ENCODE data around the gene MRPL51. TPM values are rescaled to one million over a fixed set of nuclear protein-coding genes. Genes with fewer than 3 reads are reported as not detected.
A peak's percentile ranks its signal among the peaks of the same experiment; 100 is the strongest.

The MRPL51 gene
- total and polyA plus RNA-seq, 9 of the 15 experiments (the other 6 are each of a cell fraction or from before 2014, with no cell fraction given): 127 to 727 (median 208) TPM

DNA sequence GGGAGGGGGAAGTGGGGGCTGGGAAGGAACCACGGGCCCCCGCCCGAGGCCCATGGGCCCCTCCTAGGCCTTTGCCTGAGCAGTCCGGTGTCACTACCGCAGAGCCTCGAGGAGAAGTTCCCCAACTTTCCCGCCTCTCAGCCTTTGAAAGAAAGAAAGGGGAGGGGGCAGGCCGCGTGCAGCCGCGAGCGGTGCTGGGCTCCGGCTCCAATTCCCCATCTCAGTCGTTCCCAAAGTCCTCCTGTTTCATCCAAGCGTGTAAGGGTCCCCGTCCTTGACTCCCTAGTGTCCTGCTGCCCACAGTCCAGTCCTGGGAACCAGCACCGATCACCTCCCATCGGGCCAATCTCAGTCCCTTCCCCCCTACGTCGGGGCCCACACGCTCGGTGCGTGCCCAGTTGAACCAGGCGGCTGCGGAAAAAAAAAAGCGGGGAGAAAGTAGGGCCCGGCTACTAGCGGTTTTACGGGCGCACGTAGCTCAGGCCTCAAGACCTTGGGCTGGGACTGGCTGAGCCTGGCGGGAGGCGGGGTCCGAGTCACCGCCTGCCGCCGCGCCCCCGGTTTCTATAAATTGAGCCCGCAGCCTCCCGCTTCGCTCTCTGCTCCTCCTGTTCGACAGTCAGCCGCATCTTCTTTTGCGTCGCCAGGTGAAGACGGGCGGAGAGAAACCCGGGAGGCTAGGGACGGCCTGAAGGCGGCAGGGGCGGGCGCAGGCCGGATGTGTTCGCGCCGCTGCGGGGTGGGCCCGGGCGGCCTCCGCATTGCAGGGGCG, 41.0 kb upstream of the MRPL51 start, which contains the start of gene GAPDH (continued):
- 0 out of 4 replicates have a peak, but pooled peaks of 1 of the 2 experiments have one; percentile 19 for TF ChIP-seq SRF (CRISPR knock-in tag; IDR thresholded peaks at IDR 0.05)
- TF ChIP-seq GABPB2 (CRISPR knock-in tag; conservative IDR thresholded peaks at IDR 0.05): no peak
- TF ChIP-seq SP1 (CRISPR knock-in tag; IDR thresholded peaks at IDR 0.05): peak; percentile 47; the same call in 1 of the 2 replicates

- peaks cover 63% of the 10 kb centered on the region for H3K79me2 ChIP-seq (ENCODE audit: control insufficient read depth, insufficient read depth, low read length)
- in situ Hi-C loops (cut with MboI) (no loop called here), intact Hi-C loops (cut with micrococcal nuclease) (loop anchor here (10.0 kb wide), 1 partner anchor 209 kb away; no protein-coding TSS in a partner anchor)
- DNase-seq (ENCODE audit: extremely low read depth in 1 of 4, low spot score in 3 of 4): peak in 1 of 4 experiments; percentile 54
- 0% methylated on average over 5 of the region's 9 CpGs for WGBS (ENCODE audit: insufficient coverage, low coverage, missing lambda C conversion rate)
- H3K9ac ChIP-seq (ENCODE audit: insufficient read depth in 1 of 2, low read depth in 2 of 2, low read length in 2 of 2): peak overlapping the region; percentile 84 to 100
- no TSS peak for BruUV-seq (replicated peaks)
- peak overlapping the region; percentile 90 for H3K4me2 ChIP-seq (ENCODE audit: insufficient read depth, low read length)
- POLR2A ChIA-PET: interaction anchor here (0.6 to 2.6 kb wide), 16 partner anchors 9 to 404 kb away, joined by 3 to 20 read pairs (median 4); partner anchors contain the start of genes CDCA3, LTBR, MRPL51 and USP5
- CTCF ChIA-PET (ENCODE audit: low intra/inter-chr PET ratio): no interaction called here
- no peaks in the 10 kb centered on the region for H3K9me1 ChIP-seq (ENCODE audit: control insufficient read depth, insufficient read depth, low read length)
- peaks cover 75% of the 10 kb centered on the region for H3K36me3 ChIP-seq (ENCODE audit: control insufficient read depth, insufficient read depth, low read length)
- H4K20me1 ChIP-seq (replicated peaks; ENCODE audit: control insufficient read depth, insufficient read depth, low read length): peaks cover 33% of the 10 kb centered on the region
- H3K4me3 ChIP-seq: peak overlapping the region; percentile 84
- FAIRE-seq: no peak
- H3K27me3 ChIP-seq (ENCODE audit: control insufficient read depth in 2 of 2, insufficient read depth in 2 of 2, low read length in 2 of 2): no peaks in the 10 kb centered on the region
- peak overlapping the region; percentile 83 for H2AFZ ChIP-seq (ENCODE audit: low read depth, low read length)
- H3K9me3 ChIP-seq (replicated peaks; ENCODE audit: control insufficient read depth, insufficient read depth, low read depth, low read length): no peaks in the 10 kb centered on the region
- H3K4me1 ChIP-seq (replicated peaks in 1 of 2; ENCODE audit: control insufficient read depth in 2 of 2, insufficient read depth in 2 of 2, low read length in 2 of 2): peaks cover 25 to 60% of the 10 kb centered on the region in 2 experiments; a peak in 4 of 5 replicates
- H3K27ac ChIP-seq (ENCODE audit: extremely low read depth, low read depth, low read length): peak overlapping the region; percentile 87
- ATAC-seq: peak; percentile 35
- TF ChIP-seq ZNF444 (CRISPR knock-in tag; IDR thresholded peaks at IDR 0.05) (peak; percentile 67; the same call in 1 of the 2 replicates), ZNF140 (CRISPR knock-in tag; IDR thresholded peaks at IDR 0.05) (no peak), KDM5B (IDR thresholded peaks at IDR 0.05; ENCODE audit: insufficient replicate concordance, low read depth, low read length) (peak; percentile 12), CTBP1 (IDR thresholded peaks at IDR 0.05; ENCODE audit: borderline replicate concordance) (no peak), ELF1 (tag; IDR thresholded peaks at IDR 0.05) (peak; percentile 40; the same call in 1 of the 2 replicates), RFX7 (CRISPR knock-in tag; IDR thresholded peaks at IDR 0.05) (0 out of 2 replicates have a peak, but pooled peaks have one; percentile 30), ESRRB (CRISPR knock-in tag; IDR thresholded peaks at IDR 0.05; ENCODE audit: borderline replicate concordance) (no peak), KDM1A (IDR thresholded peaks at IDR 0.05) (peak in 1 of 2 experiments; percentile 80; a peak in 1 of 4 replicates), MAZ (CRISPR knock-in tag; conservative IDR thresholded peaks at IDR 0.05 in 1 of 2, IDR thresholded peaks at IDR 0.05 in 1 of 2) (0 out of 4 replicates have a peak, but pooled peaks of 1 of the 2 experiments have one; percentile 64), ESRRA (IDR thresholded peaks at IDR 0.05; ENCODE audit: borderline replicate concordance, low read depth) (peak; percentile 84), ZBTB8A (IDR thresholded peaks at IDR 0.05; ENCODE audit: partially characterized antibody) (no peak), PHB2 (IDR thresholded peaks at IDR 0.05; ENCODE audit: low read depth) (no peak), PHF8 (IDR thresholded peaks at IDR 0.05; ENCODE audit: borderline replicate concordance, low read length) (peak; percentile 9; the same call in 1 of the 2 replicates)
- TF ChIP-seq, protein P1, sequence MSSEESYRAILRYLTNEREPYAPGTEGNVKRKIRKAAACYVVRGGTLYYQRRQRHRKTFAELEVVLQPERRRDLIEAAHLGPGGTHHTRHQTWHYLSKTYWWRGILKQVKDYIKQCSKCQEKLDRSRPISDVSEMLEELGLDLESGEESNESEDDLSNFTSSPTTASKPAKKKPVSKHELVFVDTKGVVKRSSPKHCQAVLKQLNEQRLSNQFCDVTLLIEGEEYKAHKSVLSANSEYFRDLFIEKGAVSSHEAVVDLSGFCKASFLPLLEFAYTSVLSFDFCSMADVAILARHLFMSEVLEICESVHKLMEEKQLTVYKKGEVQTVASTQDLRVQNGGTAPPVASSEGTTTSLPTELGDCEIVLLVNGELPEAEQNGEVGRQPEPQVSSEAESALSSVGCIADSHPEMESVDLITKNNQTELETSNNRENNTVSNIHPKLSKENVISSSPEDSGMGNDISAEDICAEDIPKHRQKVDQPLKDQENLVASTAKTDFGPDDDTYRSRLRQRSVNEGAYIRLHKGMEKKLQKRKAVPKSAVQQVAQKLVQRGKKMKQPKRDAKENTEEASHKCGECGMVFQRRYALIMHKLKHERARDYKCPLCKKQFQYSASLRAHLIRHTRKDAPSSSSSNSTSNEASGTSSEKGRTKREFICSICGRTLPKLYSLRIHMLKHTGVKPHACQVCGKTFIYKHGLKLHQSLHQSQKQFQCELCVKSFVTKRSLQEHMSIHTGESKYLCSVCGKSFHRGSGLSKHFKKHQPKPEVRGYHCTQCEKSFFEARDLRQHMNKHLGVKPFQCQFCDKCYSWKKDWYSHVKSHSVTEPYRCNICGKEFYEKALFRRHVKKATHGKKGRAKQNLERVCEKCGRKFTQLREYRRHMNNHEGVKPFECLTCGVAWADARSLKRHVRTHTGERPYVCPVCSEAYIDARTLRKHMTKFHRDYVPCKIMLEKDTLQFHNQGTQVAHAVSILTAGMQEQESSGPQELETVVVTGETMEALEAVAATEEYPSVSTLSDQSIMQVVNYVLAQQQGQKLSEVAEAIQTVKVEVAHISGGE (CRISPR knock-in tag; IDR thresholded peaks at IDR 0.05): peak in 1 of 3 experiments; percentile 73; a peak in 1 of 6 replicates
Observed at GRCh38 chr12:6533653-6533922, 40.5 kb upstream of the MRPL51 start.
